GM18867 (cell line): ENCODE measurements around the gene SFTPA1.
A peak's percentile ranks its signal among the peaks of the same experiment; 100 is the strongest.
"Not testable (repeated sequence)": the region's sequence is repeated elsewhere in the genome, so short reads cannot be mapped to it uniquely, and the experiment has no call there.

Experiments
- ATAC-seq: cut with Tn5 transposase; IDR thresholded peaks from one replicate; pipeline ENCODE4 v1.9.1; 2021; ENCODE audit warnings: mild to moderate bottlenecking, moderate library complexity; ENCODE audit not compliant: unreplicated experiment

The SFTPA1 gene

DNA sequence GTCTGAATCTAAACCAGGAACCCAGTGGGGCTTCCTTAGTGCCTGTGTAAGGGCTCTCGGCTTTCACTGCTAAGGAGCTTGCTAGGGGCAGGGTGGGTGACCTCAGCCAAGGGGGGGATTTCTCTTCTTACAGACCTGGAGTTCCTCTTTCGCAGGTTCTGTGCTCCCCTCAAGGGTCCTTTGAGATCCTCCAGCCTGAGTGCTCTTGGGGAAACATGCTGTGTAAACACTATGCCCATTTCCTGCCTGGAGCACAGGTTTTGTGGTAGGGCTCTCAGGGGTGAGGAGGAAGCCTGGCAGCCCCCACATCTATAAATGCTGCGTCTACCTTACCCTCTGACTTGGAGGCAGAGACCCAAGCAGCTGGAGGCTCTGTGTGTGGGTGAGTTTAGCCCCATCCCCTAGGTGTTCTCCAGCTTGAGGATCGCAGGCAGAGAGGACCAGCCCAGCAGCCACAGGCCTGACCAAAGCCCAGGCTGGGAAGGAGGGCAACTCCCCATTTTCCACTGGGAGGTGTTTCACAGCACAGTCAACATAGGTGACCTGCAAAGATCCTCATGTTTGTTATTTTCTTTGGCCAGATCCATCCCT is at the start of gene SFTPA1:
TSS of gene SFTPA1 (plus strand) at position 339 of the 591 bp plus-strand sequence. CDS start 887 bp downstream, outside the sequence.
- no peak for ATAC-seq

DNA sequence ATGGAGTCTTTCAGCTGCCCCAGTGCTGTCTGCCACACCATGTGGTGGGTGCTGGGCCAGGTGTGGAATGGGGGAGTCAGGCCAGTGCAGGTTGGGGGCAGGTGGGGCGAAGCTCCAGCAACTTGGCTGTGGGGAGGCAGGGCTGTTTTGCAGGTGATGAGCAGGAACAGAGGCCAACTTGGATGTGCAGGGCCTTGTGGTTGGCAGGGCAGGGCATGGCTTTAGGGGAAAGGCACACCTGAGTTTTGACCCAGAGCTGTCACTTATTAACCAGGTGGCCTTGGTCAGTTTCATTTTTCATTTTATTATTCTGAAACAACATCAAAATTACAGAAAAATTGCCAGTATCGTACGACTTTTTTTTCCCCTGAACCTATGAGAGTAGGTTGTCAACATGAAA is 49.5 kb upstream of the SFTPA1 start:
- ATAC-seq = no peak

DNA sequence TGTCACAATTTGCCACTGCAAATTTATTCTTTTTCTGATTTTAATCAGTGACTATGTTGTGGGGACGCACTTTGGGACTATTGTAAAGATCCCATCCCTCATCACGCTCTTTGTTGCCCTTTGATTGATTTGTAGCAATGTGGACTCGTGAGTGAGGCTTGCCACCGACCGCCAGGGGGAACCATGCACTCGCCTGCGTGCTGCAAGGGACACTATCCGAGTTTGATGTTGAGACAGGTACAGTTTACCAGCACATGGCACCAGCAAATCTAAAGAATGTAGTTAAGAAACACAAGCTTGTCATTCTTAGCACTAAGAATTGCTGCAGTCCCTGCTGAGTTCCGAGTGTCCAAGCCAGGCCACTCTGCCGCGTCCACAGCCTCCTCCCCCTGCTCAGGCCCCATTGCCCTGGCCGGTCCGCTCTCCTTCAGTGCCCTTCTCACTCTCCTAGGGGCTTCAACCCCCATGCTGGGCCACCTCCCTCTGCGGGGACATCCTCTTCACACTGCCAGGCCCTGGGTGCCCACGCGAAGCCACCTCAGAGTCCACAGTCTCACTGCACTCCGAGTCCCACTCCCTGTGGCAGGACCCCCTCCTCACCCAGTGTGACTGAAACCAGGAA is 48.5 kb upstream of the SFTPA1 start:
- peak; percentile 84 for ATAC-seq

DNA sequence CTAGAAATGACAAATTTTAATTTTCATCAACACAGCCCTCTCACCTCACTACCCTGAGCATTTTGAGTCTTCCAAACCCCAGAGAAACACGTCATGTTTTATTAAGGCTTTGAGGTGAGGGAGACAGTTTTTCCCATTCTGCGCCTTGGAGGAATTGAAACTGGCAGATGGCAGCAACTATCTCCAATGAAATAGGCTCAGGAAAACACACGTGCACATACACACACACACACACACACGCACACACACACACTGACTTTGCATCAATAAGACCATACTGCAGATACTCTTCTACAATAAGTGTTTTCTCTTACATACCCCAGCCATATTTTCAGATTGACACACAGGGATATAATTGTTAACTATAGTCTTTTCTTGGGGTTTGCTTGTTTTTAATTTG is 47.3 kb upstream of the SFTPA1 start:
- no peak for ATAC-seq

DNA sequence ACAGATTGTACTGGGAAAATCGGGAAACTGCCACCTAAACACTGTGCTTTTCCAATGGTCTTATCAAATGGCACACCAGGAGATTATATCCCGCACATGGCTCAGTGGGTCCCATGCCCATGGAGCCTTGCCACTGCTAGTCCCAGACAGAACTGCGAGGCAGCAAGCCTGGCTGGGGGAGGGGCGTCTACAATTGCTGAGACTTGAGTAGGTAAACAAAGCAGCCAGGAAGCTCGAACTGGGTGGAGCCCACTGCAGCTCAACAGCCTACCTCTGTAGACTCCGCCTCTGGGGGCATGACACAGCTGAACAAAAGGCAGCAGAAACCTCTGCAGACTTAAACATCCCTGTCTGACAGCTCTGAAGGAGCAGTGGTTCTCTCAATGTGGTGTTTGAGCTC is 40.1 kb upstream of the SFTPA1 start:
- not testable (repeated sequence) for ATAC-seq

DNA sequence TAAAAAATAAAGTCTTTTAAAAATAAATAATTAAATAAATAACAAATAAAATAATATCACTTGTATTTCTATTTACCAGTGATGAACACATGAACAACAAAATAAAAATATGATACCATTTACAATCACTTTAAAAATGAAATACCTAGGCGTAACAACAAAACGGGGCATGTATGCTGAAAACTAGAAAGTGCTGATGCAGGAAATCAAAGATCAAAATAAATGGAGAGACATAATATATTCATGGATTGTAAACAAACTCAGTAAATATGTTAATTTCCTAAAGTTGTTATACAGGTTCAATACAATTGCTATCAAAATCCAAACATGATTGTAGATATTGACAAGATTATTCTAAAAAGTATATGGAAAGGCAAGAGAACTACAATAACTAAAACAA is 31.4 kb upstream of the SFTPA1 start:
- no peak for ATAC-seq

DNA sequence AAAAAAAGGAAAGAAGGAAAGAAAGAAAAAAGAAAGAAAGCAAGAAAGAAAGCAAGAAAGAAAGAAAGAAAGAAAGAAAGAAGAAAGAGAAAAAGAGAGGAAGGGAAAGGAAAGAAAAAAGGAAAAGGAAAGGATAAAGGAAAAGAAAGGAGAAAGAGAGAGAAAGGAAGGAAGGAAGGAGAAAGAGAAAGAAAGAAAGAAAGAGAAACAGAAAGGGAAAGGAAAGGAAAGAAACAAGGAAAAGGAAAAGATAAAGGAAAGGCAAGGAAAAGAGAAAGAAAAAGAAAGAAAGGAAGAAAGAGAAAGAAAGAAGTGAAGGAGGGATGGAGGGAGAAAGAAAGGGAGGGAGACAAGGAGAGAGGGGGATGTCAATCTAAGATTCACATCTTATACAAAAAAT is 29.7 kb upstream of the SFTPA1 start:
- ATAC-seq = no peak

DNA sequence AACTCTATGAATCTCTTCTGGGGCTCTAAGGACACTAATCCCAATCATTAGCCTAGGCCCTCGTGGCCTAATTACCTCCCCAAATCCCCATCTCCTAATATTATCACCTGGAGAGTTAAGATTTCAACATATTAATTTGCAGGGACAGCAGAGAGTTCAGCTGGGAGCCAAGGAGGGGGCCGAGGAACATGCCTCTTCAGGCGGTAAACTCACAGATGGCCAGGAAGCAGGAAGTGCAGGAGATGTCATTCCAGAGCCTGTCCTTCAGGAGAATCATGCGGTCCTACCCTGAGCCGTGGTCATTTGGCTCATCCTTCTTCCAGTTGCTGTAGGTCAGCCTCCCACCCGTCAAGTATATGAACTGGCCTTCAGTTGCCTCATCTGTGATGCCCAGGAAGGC is 28.6 kb upstream of the SFTPA1 start:
- ATAC-seq = no peak

DNA sequence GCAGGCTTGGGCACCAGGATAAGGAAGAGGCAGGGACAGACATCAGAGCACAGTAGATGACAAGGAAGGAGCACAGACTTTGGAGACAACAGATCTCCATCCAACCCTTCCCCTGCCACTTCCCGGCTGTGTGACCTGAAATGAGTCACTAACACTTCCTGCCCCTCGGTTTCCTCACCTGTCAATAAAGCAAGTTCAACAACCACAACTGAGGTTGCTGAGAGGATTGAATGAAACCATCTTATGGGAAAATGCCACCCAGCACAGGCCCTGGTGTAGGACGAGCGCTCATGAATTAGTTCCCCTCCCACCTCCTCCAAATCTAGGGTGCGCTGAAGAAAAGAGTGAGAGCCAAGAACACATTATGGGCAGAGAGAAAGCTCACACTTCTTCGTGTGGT is 27.8 kb upstream of the SFTPA1 start:
- not testable (repeated sequence) for ATAC-seq

DNA sequence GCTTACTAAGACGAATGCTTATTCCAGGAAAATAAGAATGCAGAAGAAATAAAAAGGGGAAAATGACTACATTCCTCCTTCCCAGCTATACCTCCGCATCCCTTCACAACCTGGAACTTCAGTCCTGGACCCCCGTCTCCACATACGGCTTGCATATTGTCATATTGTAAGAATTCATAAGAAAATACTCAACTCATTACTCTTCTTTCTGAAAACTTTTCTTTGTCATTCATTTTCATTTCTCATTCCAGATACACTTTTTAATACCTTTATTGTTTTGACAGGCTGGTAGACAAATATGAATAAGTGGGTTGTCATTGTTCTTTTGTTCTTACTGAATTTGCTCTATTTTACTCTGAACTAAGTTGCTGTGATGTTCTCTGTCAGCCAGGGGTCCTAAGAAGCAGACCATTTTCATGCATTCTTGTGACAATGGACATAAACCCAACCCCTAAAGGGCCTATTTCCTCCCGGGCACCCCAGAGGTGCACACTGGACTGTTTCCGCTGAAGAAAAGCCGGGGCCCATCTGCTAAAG is 27.2 kb upstream of the SFTPA1 start:
- no peak for ATAC-seq

DNA sequence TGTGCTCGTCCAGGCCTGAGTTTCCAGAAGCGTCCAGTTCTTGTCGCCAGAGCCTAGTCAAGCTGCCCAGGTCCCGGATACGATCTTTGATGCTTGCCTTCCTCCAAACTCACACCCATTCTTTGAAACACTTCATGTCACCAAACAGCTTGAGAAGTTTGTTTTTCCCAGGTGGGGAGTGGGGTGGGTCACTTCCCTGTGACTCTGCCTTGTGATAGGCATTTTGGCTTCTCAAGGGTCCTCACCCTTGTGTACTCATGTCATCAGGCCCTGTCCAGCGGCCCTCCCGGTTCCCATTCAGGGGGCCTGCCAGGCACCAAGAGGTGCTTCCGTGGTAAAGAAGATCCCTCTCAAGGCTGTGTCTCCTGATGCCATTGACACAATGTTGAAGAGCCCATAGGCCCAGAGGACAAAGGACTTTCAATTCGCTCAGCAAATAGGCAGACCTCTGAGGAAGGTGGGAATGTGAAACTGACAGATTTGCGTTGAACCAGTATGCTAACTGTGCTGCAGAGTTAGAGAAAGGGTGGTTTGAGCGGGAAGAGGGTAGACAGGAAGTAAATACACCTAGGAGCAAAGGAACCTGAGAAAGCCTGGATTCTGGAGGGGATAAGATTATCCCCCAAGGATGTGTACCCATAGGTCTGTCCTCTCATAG is 24.7 kb upstream of the SFTPA1 start:
- ATAC-seq = no peak

DNA sequence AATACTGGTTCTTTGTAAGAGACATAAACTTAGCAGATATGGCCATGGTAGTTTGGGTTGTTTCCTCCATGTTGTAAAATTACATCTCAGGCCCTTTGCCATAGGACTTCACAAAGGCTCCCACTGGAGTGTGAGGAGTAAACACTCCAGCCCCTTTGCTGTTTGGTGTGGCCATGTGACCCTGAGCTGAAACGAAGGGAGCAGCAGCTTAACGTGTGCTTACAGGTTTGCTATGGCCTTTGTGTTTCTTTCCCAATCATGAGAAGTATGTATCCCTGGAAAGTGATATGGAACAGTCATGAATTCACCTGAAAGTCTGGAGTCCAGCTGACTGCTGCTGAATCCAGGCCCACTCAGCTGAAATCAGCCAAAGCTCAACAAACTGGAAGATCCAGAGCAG is 23.8 kb upstream of the SFTPA1 start:
- no peak for ATAC-seq

DNA sequence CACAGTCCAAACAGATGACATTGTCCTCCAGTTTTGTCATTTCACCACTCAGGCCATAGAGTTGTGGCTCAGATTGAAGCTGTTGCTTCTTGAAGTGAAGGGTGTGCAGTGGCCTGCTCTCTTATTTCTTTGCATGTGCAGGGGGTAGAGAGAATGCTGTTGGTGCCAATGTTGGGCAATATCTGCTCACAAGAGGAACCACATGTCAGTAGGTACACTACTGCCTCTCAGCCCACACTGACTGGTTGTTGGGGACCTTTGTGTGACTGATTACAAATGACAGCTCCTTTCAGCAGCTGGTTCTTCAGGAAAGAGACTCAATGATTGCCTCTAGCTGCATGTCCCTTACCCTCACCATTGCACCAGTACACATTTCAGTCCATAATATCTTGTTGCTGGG is 21.9 kb upstream of the SFTPA1 start:
- ATAC-seq = no peak

DNA sequence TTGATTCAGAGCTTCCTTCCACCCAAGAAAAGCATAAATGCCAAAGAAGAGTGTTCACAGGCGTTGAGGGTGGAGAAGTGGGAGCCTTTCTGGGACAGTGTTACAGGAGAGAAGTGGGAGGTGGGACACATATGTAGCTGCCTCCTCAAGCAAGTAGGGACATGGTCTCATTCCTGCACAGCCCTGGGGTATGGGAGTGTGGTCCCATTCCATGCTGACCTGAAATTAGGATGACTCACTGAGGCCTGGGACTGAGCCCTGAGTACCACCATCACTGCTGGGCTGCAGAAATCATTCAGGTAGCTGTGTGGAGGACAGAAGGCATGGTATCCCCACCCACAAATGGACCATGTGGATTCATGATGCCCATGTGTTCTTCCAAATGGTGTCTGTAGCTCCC is 17.4 kb upstream of the SFTPA1 start:
- ATAC-seq = no peak

DNA sequence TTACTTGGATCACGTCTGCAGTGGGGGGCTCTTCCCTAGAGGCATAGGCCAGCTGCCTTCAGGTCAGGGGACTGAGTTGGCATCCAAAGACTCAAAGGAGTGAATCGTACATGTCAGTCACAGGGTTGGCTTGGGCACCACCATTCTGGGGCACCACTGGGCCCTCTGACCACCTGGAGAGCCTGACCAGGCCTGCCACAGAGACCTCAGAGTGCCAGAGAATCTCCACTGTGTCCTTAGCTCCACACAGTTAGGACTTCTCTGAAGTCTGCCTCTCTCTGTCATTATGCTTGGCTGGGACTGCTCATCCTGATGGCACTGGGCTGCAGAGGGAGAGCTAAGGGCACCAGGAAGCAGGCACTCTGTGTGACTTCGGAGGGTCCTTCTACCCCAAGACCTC is 16.2 kb upstream of the SFTPA1 start:
- ATAC-seq = not testable (repeated sequence)

DNA sequence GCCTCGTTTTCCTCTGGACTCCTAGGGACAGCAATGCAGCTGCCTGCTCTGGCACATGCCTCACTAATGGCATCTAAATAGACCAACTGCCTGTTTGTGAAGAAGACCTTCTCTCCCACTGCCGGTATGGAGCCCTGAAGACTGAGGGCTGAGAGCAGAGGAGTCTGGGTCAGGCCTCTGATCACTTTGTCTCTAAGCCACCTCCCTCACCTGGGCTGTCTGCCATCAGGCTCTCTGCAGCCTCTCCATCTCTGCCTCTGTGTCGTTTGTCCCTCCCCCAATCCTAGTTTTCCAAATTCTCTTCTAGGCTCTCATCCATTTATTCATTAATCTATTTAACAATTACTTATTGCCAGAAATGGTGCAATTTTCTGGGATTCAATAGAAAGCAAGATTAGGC is 15.2 kb upstream of the SFTPA1 start:
- ATAC-seq = no peak

DNA sequence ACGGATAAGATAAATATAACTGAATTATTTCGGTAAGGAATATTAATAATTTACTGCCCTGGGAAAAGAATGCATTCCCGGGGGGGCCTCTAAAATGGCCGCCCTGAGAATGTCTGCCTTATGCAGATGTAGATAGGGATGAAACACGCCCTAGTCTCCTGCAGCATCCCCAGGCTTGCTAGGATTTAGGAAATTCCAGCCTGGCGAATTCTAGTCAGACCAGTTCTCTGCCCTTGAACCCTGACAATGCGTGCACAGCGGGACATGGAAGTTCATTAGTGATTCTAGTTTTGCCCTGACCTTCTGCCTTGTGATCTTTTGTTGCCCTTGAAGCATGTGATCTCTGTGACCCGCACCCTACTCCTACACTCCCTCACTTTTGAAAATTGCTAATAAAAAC is 11.1 kb upstream of the SFTPA1 start:
- ATAC-seq = not testable (repeated sequence)

DNA sequence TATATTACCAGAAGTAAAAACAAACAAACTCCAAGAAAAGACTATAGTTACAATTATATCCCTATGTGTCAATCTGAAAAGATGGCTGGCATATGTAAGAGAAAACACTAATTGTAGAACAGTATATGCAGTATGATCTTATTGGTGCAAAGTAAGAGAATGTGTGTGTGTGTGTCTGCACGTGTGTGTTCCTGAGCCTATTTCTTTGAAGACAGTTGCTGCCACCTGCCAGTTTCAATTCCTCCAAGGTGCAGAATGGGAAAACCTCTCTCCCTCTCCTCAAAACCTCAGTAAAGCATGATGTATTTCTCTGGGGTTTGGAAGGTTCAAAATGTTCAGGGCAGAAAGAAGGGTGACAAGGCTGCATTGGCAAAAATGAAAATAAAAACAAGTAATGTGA is 8.8 kb upstream of the SFTPA1 start:
- no peak for ATAC-seq

DNA sequence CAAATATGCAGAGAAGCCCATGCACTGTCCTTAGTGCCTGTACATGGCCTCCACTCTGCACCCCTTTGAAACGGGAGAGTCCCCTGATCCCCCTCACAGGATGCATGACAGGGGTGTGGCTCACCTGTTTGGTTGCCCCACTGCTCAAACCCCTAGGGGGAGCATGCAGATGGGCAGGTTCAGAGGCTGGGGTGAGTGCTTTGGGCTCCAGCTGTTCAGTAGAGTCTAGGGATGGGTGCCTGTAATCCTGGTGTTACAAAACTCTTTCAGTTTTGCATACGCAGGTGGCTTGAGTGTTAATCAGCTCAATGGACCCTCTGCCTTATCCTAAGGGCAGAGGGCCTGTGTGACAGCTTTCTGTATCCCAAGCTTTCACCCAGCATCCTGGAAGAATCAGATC is 7.8 kb upstream of the SFTPA1 start:
- no peak for ATAC-seq

DNA sequence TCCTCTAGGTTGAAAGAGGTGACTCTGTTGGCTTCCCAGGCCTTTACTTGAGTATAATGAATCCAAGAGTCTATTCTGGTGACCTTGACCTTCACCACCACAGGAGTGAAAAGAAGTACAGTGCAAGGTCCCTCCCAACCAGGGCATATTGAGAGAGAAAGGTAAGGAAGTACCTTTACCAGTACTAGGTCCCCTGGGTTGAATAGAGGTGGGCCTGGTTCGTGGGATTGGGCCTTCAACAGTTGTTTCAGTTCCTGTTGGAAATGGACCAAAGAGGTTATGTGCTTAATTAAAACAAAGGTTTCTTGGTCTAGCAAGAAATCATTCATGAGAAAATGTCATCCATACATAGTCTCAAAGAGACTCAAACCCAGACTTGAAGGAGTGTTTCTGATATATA is 6.4 kb upstream of the SFTPA1 start:
- no peak for ATAC-seq

DNA sequence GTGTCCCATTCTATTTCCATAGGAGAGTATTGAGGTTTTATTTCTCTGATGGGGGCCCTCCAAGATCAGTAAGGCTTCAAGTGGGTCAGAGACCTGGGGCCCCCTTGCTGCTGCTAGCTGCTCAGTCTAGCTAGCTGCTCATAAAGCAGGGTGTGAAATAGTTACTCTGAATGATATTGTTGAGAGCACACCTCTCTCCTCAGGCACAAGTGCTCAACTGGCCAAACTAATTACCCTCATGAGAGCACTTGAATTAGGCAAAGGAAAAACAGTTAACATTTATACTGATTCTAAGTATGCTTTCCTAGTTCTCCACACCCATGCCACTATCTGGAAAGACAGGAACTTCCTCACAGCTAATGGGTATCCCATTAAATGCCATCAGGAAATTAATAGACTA is 5.4 kb upstream of the SFTPA1 start:
- no peak for ATAC-seq
